GM18507 (cell line): ENCODE data around the gene KLRG1.
A peak's percentile ranks its signal among the peaks of the same experiment; 100 is the strongest.

ENCODE experiments used
- DNase-seq: peaks from one replicate; pipeline ENCODE4 v3.0.0; 2011; ENCODE audit warnings: low read depth; ENCODE audit not compliant: insufficient read length; ENCODE audit errors: extremely low spot score
- FAIRE-seq: peaks from 2 replicates; lab custom pipeline; 2011; peaks lifted over from hg19 to GRCh38; lab: Jason Lieb, UNC

KLRG1 gene

GRCh38 chr12:8970432-8970831 lies 18.9 kb upstream of the KLRG1 start:
- DNase-seq (no peak), FAIRE-seq (no peak)

DNA sequence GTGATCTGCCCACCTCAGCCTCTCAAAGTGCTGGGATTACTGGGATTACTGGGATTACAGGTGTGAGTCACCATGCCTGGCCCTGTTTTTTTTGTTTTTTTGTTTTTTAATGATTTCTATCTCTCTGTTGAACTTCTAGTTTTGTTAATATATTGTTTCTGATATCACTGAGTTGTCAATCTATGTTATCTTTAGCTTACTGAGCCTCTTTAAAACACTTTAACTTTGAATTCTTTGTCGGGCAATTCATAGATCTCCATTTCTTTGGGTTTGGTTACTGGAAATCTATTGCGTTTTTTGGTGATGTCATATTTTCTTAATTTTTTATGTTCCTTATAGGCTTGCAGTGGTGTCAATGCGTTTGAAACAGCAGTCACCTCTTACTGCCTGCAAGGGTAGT lies 9.2 kb upstream of the KLRG1 start:
- no peak for DNase-seq
- FAIRE-seq = no peak

DNA sequence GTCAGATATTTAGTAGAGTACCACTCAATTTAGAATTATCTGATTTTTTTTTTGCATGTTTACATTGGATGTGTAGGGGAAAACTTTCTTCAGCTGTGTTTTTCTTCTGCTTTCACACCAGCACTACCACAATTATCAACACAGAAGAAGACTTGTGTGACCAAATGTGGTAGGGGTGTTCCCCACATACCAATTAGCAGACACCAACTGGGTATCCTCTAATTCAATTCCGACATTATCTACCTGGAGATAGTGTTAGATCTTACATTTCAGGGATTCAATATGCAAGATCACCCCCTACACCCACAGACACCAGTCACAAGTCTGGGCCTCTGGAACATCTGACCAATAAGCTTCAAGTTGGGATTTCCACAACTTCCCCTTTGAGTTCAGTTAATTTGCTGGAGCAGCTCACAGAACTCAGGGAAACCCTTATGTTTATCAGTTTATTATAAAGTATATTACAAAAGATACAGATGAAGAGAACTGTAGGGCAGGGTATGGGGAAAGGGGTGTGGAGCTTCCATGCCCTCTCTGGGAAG lies 4.1 kb upstream of the KLRG1 start:
- DNase-seq (no peak), FAIRE-seq (peak; percentile 29)

DNA sequence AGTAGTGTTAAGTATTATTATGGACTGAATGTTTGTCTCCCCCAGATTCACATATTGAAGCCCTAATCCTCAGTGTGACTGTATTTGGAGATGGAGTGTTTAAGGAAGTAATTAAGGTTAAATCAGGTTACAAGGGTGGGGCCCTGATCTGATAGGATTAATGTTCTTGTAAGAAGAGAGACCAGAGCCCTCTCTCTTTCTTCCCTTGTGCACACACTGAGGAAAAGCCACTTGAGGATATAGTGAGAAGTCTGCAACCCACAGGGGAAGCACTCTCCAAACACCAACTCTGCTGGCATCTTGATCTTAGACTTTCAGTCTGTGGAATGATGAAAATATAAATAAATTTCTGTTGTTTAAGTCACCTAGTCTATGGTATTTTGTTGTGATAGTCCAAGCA lies 2.2 kb upstream of the KLRG1 start:
- FAIRE-seq = no peak
- no peak for DNase-seq

DNA sequence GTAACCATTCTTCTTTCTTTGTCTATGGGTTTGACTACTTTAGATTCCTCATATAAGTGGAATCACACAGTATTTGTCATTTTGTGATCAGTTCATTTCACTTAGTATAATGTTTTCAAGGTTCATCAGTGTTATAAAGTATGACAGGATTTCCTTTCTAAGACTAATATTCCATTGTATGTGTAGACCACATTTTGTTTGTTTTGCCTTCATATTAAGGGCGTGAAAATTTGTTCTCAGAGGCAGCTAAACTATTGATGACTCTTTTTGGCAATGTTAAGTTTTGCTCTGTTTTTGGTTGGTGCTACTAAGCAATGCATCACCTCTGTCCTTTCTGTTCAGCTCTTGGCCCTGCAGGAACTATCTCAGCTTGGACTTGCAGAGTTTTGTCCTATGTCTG lies 1.7 kb upstream of the KLRG1 start:
- DNase-seq (no peak), FAIRE-seq (no peak)

DNA sequence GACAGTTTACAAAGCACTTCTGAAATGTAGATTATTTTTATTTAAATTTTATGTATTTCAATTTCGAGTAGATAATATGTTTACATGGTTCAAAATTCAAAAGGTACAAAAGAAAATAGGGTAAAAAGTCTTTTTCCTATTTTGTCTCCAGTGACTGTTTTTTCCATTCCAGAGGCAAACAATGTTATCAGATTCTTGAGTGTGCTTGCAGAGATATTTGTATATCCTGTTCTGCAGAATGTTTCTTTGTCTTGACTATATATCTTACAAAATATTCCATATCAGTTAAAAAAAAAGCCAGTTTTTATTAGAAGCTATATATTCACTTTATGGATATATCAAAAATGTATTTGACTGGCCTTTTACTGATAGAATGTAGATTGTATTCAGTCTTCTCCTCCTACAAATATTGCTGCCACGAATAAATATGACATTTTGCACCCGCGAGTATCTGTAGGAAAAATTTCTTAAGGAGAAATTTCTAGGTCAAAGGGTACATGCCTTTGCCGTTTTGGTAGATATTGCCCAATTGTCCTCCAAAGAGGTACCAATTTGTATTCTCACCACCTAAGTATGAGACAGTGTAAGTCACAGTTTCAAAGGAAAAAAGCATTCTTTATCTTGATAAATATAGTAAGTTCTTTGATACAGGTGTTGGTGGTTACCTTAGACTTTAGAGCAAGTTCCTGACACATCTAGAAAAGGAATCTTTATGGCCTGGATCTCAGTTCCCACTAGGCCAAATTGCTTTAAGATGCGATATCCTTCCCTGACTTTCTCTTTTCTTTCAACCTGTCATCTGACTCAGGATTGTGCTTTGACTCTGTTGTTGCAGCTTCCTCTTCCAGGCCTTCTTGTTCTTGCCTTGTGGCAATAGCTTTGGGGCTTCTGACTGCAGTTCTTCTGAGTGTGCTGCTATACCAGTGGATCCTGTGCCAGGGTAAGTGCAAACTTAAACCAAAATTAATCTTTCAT lies 2.3 kb downstream of the KLRG1 start:
- no peak for FAIRE-seq
- DNase-seq = no peak

DNA sequence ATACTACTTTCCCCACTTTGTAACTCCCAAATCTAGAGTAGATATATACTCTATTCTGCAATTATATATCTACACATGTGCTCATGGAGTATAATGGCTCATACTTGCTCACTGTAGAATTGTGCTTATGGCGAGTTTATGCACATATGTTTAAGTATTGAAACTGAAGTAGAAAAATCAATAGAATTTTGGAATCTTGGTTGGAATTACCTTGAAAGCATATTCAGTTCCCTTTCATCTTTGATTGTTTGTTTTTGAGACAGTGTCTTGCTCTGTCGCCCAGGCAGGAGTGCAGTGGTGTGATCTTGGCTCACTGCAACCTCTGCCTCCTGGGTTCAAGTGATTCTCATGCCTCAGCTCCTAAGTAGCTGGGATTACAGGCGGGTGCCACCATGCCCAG lies 4.5 kb downstream of the KLRG1 start:
- FAIRE-seq = no peak

DNA sequence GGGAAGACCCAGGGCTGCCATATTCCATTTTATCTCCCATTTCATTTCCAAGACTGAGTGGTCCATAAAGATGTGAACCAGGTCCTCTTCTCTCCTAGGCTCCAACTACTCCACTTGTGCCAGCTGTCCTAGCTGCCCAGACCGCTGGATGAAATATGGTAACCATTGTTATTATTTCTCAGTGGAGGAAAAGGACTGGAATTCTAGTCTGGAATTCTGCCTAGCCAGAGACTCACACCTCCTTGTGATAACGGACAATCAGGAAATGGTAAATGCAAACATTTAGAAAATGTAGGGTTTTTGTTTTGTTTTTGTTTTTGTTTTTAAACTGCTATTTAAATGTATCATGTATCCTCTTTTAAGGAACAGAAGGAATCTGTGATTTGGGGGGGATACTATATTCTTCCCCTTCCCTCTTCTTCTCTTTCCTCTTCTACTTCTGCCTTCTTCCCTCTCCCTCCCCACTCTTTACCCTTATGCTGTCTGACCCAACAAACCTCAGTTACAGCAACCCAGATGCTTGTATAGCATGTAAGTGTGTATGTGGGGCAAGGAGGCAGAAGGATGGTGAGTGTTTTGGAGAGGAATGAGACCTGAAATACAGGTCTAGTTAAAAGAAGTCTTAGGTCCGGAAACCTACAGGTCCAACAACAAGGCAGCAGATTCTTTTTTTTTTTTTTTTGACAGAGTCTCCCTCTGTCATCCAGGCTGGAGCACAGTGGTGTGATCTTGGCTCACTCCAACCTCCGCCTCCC lies 5.9 kb downstream of the KLRG1 start:
- no peak for DNase-seq
- FAIRE-seq = no peak

More for the DNA sequence above, 4.5 kb downstream of the KLRG1 start:
- no peak for DNase-seq

DNA sequence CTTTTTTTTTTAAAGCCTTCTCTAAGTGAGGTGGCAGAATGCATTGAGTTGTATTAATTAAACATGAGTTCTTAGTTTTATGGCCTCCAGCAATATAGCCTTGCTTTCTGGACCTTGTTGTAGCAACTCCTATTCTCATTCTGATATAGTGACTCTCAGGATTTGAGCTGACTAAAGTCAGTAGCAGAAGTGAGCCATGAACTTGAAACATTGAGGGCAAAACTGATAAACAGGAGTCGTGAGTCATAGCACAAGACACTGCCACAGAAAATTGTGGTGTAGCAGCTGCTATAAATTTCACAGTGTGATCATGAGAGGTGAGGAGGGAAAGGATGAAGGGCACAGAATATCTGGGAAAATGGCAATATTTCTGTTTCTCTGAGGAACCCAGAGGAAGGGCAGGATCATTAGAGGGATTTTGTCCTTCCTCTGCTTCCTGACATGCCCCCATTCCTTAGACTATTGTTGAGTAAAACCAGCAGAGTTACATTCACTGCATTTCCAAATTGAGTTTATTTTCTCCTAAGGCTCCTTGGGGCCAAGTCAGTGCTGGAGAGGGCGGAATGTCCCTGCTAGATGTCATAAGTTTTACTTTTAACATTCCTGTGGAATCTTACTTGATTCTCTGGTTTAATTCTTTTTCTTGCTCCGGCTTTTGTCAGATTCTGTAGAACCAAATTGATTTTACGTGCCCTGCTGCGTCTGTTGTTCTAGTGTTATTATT lies 7.5 kb downstream of the KLRG1 start:
- FAIRE-seq (peak; percentile 81), DNase-seq (peak; percentile 33)

- FAIRE-seq = no peak
- no peak for DNase-seq
Measured at GRCh38 chr12:9001233-9001632, 11.9 kb downstream of the KLRG1 start.

DNA sequence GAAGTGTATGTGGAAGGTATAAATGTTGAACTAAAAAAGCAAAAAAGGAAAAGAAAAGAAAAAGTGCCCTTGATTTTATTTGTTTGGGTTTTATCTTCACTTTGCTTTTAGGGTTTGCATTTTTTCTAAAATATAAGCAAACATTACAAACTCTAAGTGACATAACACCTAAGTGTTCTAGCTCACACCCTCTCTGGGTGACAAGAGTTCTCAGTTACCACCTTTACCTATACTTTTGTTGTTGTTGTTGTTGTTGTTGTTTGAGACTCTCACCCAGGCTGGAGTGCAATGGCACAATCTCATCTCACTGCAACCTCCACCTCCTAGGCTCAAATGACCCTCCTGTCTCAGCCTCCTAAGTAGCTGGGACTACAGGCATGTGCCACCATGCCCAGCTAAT lies 13.0 kb downstream of the KLRG1 start:
- FAIRE-seq (no peak), DNase-seq (no peak)

DNA sequence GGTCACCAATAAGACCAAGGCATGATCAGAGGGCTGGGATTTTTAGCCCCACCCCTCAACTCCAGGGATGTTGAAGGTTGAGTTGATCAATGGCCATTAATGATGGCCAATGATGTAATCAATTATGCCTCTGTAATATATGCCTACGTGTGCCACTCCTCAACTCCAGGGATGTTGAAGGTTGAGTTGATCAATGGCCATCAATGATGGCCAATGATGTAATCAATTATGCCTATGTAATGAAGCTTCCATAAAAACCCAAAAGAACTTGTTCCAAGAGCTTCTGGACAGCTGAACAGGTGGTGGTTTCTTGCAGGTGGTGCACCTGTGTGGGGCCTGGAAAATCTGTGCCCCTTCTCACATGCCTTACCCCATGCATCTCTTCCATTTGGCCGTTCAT lies 33.2 kb downstream of the KLRG1 start:
- no peak for FAIRE-seq
- no peak for DNase-seq

DNA sequence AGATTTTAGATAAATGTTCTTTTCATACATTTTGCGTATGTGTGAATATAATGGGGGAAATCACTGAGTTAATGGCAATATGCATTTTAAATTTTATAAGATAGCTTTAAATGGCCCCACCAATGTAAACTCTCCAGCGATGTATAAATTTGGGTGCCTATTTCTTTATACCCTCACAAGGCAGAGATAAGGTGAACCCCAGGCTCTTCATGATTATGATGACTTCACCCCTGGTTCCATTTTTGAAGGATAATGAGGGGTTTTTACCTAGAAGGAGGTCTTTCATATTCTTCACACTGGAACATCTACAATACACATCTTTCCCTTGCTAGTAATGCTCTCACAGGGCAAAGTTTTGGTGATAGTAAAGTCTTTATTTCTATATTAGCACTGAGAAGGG lies 35.2 kb downstream of the KLRG1 start:
- no peak for FAIRE-seq
- no peak for DNase-seq

DNA sequence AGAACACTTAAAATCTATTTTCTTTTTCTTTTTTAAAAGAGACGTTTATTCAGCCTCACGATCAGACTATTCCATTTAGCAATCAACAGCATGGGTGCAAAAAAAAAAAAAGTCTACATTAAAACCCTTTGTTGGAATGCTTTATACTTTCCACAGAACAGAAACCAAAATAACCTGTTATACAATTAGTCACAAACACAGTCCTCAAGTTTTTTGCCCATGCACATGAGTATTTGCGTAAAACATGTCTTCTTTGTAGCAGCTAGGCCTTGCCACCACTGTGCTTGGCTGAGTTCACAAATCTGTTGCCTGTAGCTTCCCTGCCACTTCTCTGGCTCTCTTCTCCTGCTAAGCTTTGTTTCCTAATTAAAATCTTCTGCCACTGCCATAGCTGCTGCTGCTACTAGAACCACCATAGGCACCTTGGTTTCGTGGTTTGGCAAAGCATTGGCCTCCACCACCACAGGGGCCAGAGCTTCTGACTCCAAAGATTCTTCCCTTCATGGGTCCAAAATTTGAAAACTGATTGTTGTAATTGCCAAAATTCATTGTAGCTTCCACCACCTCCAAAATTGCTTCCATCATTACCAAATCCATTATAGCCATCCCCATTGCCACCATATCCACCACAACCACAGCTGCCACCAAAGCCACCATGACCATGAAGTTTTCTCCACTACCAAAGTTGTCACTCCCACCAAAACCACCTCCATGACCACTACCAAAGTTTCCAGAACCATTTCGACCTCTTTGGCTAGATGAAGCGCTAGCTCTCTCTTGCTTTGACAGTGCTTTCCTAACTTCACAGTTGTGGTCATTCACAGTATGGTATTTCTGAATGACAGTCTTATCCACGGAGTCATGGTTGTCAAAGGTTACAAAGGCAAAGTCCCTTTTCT lies 38.1 kb downstream of the KLRG1 start:
- FAIRE-seq = no peak
- DNase-seq = no peak

DNA sequence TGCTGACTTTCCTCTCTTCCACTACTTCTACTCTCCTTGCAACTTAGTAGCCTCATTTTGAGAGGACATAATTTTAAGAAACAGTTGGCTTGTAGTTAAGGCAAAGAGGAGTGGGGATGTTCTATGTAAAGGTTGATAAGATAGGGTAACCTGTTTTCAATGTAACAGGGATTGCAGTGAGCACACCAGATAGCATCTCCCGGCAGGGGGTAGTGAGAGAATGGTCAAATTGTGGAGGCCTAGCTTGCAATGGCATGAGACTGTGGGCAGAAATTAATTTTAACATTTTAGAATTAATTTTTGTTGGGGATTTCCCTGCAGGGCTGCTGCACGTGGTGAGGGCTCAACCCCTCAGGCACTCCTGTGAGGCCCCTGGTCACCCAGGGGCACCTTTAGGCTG lies 41.4 kb downstream of the KLRG1 start:
- DNase-seq (no peak), FAIRE-seq (no peak)

- DNase-seq (no peak), FAIRE-seq (no peak)
Measured at GRCh38 chr12:9032202-9032964, 43.0 kb downstream of the KLRG1 start.

- no peak for FAIRE-seq
- DNase-seq = no peak
Measured at GRCh38 chr12:9033265-9033887, 44.0 kb downstream of the KLRG1 start.

GRCh38 chr12:9034095-9034494 lies 44.7 kb downstream of the KLRG1 start:
- FAIRE-seq (no peak), DNase-seq (no peak)
